ENCODE measurements around the gene KNSTRN.

KNSTRN gene

GRCh38 chr15:40435023-40435709, 52.6 kb downstream of the KNSTRN start:
- DNase-seq: no peak

GRCh38 chr15:40435710-40436089, 53.2 kb downstream of the KNSTRN start:
- no peak for DNase-seq

- DNase-seq: no peak
Measured at GRCh38 chr15:40436116-40436891, 53.8 kb downstream of the KNSTRN start.

- DNase-seq: no peak
Measured at GRCh38 chr15:40436892-40437751, 54.6 kb downstream of the KNSTRN start.

- no peak for DNase-seq
Measured at GRCh38 chr15:40437752-40438687, 55.5 kb downstream of the KNSTRN start.

- no peak for DNase-seq
Measured at GRCh38 chr15:40438712-40439111, 56.2 kb downstream of the KNSTRN start.

GRCh38 chr15:40439461-40439959, 57.0 kb downstream of the KNSTRN start:
- DNase-seq: no peak

GRCh38 chr15:40439960-40440742, 57.6 kb downstream of the KNSTRN start:
- peak; percentile 63 for DNase-seq

GRCh38 chr15:40440743-40441564, 58.4 kb downstream of the KNSTRN start, which contains the start of gene BAHD1:
Gene BAHD1, plus strand, starts transcription at chr15:40440953. Its CDS starts 17,512 bp downstream, at chr15:40458465.
- peak; percentile 98 for DNase-seq

- no peak for DNase-seq
Measured at GRCh38 chr15:40441565-40442531, 59.3 kb downstream of the KNSTRN start.

GRCh38 chr15:40443255-40443654, 60.7 kb downstream of the KNSTRN start:
- DNase-seq: no peak

GRCh38 chr15:40443846-40444245, 61.3 kb downstream of the KNSTRN start:
- DNase-seq: no peak
